GM12891 (cell line): ENCODE measurements around the gene AHDC1.

Experiments used
- POLR2A ChIP-seq: IDR thresholded peaks from 2 replicates; pipeline ENCODE4 v1.6.1; 2011; ENCODE audit warnings: low read depth, low read length, control low read depth
- POLR2AphosphoS5 ChIP-seq: IDR thresholded peaks from 2 replicates; pipeline ENCODE4 v1.6.1; 2011; ENCODE audit warnings: low read depth, low read length, control low read depth
- POU2F2 ChIP-seq: IDR thresholded peaks from 2 replicates; pipeline ENCODE4 v1.6.1; 2011; ENCODE audit warnings: low read depth, mild to moderate bottlenecking, control low read depth, low read length, moderate library complexity
- TAF1 ChIP-seq: IDR thresholded peaks from 2 replicates; pipeline ENCODE4 v1.6.1; 2011; ENCODE audit warnings: low read depth, low read length, control low read depth

DNA sequence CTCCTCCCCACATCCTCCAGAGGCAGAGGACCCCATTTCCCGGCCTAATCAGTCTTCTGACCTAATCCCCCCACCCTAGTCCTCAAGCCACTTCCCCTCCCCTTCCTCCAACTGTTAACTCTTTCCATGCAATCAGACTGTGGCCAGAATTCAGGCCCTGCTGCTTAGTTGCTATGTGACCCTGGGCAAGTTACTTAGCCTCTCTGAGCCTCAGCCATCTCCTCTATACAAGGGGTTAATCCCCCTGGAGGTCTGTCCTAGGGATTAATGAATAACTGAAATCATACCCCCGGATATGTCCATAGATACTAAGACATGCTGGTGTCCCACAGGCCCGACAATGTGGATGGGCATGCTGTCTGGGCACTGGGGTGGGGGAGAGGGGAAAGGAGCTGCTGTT, 18.3 kb downstream of the AHDC1 start:
- TF ChIP-seq POU2F2 (no peak), POLR2A (no peak), POLR2AphosphoS5 (no peak), TAF1 (no peak)
